Measurements from ENCODE around the gene TMED5. TPM values are rescaled to one million over a fixed set of nuclear protein-coding genes. Genes with fewer than 3 reads are reported as not detected.

The TMED5 gene
- total RNA-seq (2021) (45.6 and 51.0 TPM in 2 replicates), Bru-seq, nascent RNA (percentile 90 among the genes with signal in this experiment), BruChase-seq, experiment 1, labeled RNA remaining after a 2-hour chase (percentile 87 among the genes with signal in this experiment), BruChase-seq, experiment 2, labeled RNA remaining after a 6-hour chase (percentile 96 among the genes with signal in this experiment)
- long read RNA-seq, full-length matches to known transcripts: 131 of 142 reads
- long read RNA-seq, partial matches to known transcripts: 1 of 142 reads
- long read RNA-seq, other reads (novel, unspliced or antisense): 10 of 142 reads

DNA sequence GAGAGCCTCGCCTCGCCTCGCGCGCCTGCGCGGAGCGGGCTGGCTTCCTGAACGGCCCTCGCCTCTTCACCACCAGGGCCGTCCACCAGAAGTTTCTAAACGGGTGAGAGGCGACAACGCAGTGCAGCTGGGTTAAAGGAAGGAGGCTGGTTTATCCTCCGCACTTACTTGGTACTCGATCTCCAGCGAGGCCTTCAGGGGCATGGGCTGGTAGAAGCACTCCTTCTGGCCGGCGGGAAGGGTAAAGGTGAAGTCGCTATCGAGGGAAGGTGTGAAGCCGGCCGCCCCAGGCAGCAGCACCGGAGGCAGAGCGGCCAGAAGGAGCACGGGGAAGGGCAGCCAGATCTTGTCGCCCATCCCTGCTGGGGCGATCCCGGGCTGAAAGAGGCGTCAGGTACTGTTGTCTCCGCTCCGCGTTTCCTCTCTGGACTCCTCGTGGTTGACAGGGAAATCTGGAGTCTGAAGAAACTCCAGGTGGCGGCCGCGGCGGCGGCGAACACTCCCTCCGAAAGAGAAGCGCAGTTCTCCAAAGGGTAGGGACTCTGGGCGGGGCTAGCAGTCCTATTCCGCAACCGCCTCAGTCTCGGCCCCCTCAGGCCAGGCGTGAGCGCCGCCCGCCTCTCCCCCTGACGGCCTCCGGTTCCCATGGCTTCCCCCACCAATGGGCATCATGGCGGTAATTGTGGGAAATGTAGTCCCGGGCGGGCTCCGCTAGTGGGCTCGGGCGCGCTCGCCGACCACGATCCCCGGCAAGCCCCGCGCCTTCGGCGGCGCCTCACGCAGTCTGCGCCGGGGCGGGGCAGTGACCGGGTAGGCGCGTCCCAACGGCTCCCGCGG lies at the start of gene TMED5:
Gene TMED5, minus strand, starts transcription at position 528 of the 837 bp plus-strand sequence. Its CDS starts 171 bp downstream, at position 357.
- Histone ChIP-seq H3K4me3 (peak within 1 kb of the TSS; percentile 86), H3K27ac (peak within 1 kb of the TSS; percentile 98), H3K27me3 (ENCODE audit: insufficient read depth, low read depth) (no peaks in the 10 kb centered on the region), H3K9me2 (ENCODE audit: insufficient read depth) (no peaks in the 10 kb centered on the region), H3F3A (ENCODE audit: insufficient read depth, low read depth) (peaks cover 23% of the 10 kb centered on the region), H3K9me3 (ENCODE audit: insufficient read depth, low read depth) (no peaks in the 10 kb centered on the region), H4K20me1 (ENCODE audit: insufficient read depth) (peaks cover 30% of the 10 kb centered on the region), H3K36me3 (ENCODE audit: low read depth) (peaks cover 14% of the 10 kb centered on the region), H2AFZ (peak within 1 kb of the TSS; percentile 93), H3K79me2 (ENCODE audit: low read depth) (peaks cover 77% of the 10 kb centered on the region), H3K4me2 (peak within 1 kb of the TSS; percentile 92), H3K4me1 (replicated peaks; ENCODE audit: insufficient read depth) (peaks cover 51% of the 10 kb centered on the region)
- TF ChIP-seq, protein P1, sequence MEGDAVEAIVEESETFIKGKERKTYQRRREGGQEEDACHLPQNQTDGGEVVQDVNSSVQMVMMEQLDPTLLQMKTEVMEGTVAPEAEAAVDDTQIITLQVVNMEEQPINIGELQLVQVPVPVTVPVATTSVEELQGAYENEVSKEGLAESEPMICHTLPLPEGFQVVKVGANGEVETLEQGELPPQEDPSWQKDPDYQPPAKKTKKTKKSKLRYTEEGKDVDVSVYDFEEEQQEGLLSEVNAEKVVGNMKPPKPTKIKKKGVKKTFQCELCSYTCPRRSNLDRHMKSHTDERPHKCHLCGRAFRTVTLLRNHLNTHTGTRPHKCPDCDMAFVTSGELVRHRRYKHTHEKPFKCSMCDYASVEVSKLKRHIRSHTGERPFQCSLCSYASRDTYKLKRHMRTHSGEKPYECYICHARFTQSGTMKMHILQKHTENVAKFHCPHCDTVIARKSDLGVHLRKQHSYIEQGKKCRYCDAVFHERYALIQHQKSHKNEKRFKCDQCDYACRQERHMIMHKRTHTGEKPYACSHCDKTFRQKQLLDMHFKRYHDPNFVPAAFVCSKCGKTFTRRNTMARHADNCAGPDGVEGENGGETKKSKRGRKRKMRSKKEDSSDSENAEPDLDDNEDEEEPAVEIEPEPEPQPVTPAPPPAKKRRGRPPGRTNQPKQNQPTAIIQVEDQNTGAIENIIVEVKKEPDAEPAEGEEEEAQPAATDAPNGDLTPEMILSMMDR (conservative IDR thresholded peaks at IDR 0.05): peak; percentile 38; the same call in 1 of the 2 replicates
- TF ChIP-seq EZH2 (IDR thresholded peaks at IDR 0.05; ENCODE audit: low read depth): no peak
- TSS peak; percentile 64 for BruUV-seq (replicated peaks)
- intact Hi-C loops (cut with micrococcal nuclease; ENCODE audit: unreplicated experiment): loop anchor here (1.0 to 2.0 kb wide), 2 partner anchors 101 to 437 kb away; partner anchors contain the start of gene MTF2
- DNase-seq: peak; percentile 97 to 98
- ChIA-PET CTCF (no interaction called here), POLR2A (ENCODE audit: unreplicated experiment) (no interaction called here)

DNA sequence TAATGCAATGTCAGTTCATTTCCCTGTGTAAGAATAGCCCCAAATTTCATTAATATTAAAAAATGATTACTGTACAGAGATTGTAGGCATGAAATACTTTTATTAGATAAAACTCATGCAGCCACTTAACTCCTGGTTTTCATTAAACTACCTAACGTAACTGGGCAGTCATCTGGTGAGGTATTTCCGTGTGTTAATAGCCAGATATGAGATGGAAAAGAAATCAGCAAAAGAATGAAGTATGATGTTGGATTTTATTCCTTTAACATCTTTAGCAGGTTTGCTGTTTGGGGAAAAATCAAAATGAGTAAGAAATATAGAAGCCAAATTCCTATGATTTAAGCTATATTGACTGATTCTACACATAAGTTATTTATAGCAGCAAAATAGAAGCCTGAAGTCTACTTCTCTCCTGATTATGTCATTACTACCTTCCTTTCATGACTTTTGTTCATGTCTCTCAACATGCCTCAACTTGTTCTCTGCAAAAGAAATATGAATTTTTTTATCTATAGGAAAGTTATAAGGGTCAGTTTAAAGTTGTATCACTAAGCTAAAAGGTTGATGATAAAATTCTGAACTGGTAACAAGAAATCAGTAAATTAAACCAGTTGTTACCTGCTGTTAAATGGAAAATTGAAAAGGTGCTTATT lies 42.9 kb upstream of the TMED5 start:
- Histone ChIP-seq H3K27me3 (ENCODE audit: insufficient read depth, low read depth) (no peaks in the 10 kb centered on the region), H2AFZ (no peak overlapping the region)
- DNase-seq: no peak

More for the DNA sequence above, 42.9 kb upstream of the TMED5 start:
- TF ChIP-seq, protein P1 (conservative IDR thresholded peaks at IDR 0.05): no peak
- no peak for TF ChIP-seq EZH2 (IDR thresholded peaks at IDR 0.05; ENCODE audit: low read depth)
- Histone ChIP-seq H3K79me2 (ENCODE audit: low read depth) (no peaks in the 10 kb centered on the region), H4K20me1 (ENCODE audit: insufficient read depth) (no peaks in the 10 kb centered on the region), H3K27ac (no peak overlapping the region), H3K4me2 (no peak overlapping the region), H3K9me3 (ENCODE audit: insufficient read depth, low read depth) (no peaks in the 10 kb centered on the region), H3K4me1 (replicated peaks; ENCODE audit: insufficient read depth) (no peaks in the 10 kb centered on the region), H3K4me3 (no peak overlapping the region), H3F3A (ENCODE audit: insufficient read depth, low read depth) (peaks cover 4% of the 10 kb centered on the region; the same call in 1 of the 2 replicates), H3K36me3 (ENCODE audit: low read depth) (peaks cover 36% of the 10 kb centered on the region), H3K9me2 (ENCODE audit: insufficient read depth) (no peaks in the 10 kb centered on the region; the same call in 1 of the 2 replicates)
- no TSS peak for BruUV-seq (replicated peaks)
- ChIA-PET POLR2A (ENCODE audit: unreplicated experiment) (no interaction called here), CTCF (no interaction called here)
- intact Hi-C loops (cut with micrococcal nuclease; ENCODE audit: unreplicated experiment): no loop called here

Data from PC-9 (cell line).